NCI-H1105 treated with DMSO at 0.1 percent for 48 hours (cell line): ENCODE measurements around the gene BRSK2.

Experiments used
- DNase-seq: peaks from one replicate; lab custom pipeline; 2025; lab: John Stamatoyannopoulos, UW

Gene BRSK2

GRCh38 chr11:1397146-1397861 lies 7.6 kb downstream of the BRSK2 start:
- no peak for DNase-seq

GRCh38 chr11:1397862-1398527 lies 8.3 kb downstream of the BRSK2 start:
- no peak for DNase-seq

- no peak for DNase-seq
Observed at GRCh38 chr11:1398528-1399235, 8.9 kb downstream of the BRSK2 start.

- no peak for DNase-seq
Observed at GRCh38 chr11:1399386-1400316, 9.9 kb downstream of the BRSK2 start.

- DNase-seq = no peak
Observed at GRCh38 chr11:1400317-1401170, 10.8 kb downstream of the BRSK2 start.

- no peak for DNase-seq
Observed at GRCh38 chr11:1401171-1401445, 11.4 kb downstream of the BRSK2 start.

GRCh38 chr11:1401656-1402221 lies 12.0 kb downstream of the BRSK2 start:
- no peak for DNase-seq

- DNase-seq = no peak
Observed at GRCh38 chr11:1402355-1403077, 12.8 kb downstream of the BRSK2 start.

- no peak for DNase-seq
Observed at GRCh38 chr11:1403078-1403620, 13.4 kb downstream of the BRSK2 start.

- no peak for DNase-seq
Observed at GRCh38 chr11:1403721-1404460, 14.2 kb downstream of the BRSK2 start.

GRCh38 chr11:1404461-1405185 lies 14.9 kb downstream of the BRSK2 start:
- DNase-seq = no peak

GRCh38 chr11:1405186-1406020 lies 15.7 kb downstream of the BRSK2 start:
- no peak for DNase-seq

- DNase-seq = no peak
Observed at GRCh38 chr11:1406571-1407485, 17.1 kb downstream of the BRSK2 start.

- DNase-seq = no peak
Observed at GRCh38 chr11:1407668-1408067, 17.9 kb downstream of the BRSK2 start.

GRCh38 chr11:1408346-1408745 lies 18.6 kb downstream of the BRSK2 start:
- DNase-seq = no peak

GRCh38 chr11:1409108-1409851 lies 19.5 kb downstream of the BRSK2 start:
- no peak for DNase-seq
